Right lobe of liver (tissue), 6 donors: ENCODE data around the gene PA2G4. TPM values are rescaled to one million over a fixed set of nuclear protein-coding genes. Genes with fewer than 3 reads are reported as not detected.

Experiments
- ATAC-seq, 4 donors: fragments of 200-7000 bp; cut with Tn5 transposase; one replicate each; pipeline ENCODE4 v1.9.1; 2020; ENCODE audit warnings: mild to moderate bottlenecking in 4 of 4, moderate library complexity in 4 of 4
- DNase-seq, 3 donors: peaks; one replicate each; pipeline ENCODE4 v3.0.0-alpha.2; 2020
- H3K27ac ChIP-seq, 3 donors: fragments of 200-600 bp; one replicate each; pipeline ENCODE4 v1.8.0; 2022
- H3K27me3 ChIP-seq, 2 donors: fragments of 200-600 bp; one replicate each; pipeline ENCODE4 v1.8.0; 2022
- H3K36me3 ChIP-seq, 4 donors: fragments of 200-600 bp; sonication (generic) in 1 of 4; one replicate each; pipeline versions ENCODE4 v1.5.1 to v1.8.0; 2017 to 2022; ENCODE audit warnings: control low read depth in 1 of 4
- H3K4me1 ChIP-seq, 4 donors: fragments of 200-600 bp; sonication (generic) in 1 of 4; one replicate each; pipeline versions ENCODE4 v1.5.1 to v1.8.0; 2017 to 2022; ENCODE audit warnings: control low read depth in 1 of 4
- H3K4me3 ChIP-seq, 3 donors: fragments of 200-600 bp; one replicate each; pipeline ENCODE4 v1.8.0; 2022
- H3K9me3 ChIP-seq, 4 donors: fragments of 200-600 bp; sonication (generic) in 1 of 4; one replicate each; pipeline versions ENCODE4 v1.5.1 to v1.8.0; 2017 to 2022; ENCODE audit warnings: control low read depth in 1 of 4
- CTCF ChIP-seq, 4 donors: fragments of 200-600 bp in 3 of 4; fragments of 450-650 bp in 1 of 4; IDR thresholded peaks; one replicate each; pipeline versions ENCODE4 v1.5.1 to v1.8.0; 2016 to 2022; ENCODE audit warnings: antibody characterized with exemption in 4 of 4, mild to moderate bottlenecking in 2 of 4
- POLR2A ChIP-seq: fragments of 450-650 bp; IDR thresholded peaks from one replicate; pipeline ENCODE4 v1.6.1; 2017; ENCODE audit warnings: antibody characterized with exemption, mild to moderate bottlenecking
- WGBS: methylation state at CpG from one replicate; pipeline ENCODE4 v1.1.6; 2018; ENCODE audit warnings: low coverage, low lambda C conversion rate; ENCODE audit not compliant: insufficient coverage; ENCODE audit errors: missing lambda C conversion rate; 5-methylcytosine and 5-hydroxymethylcytosine counted together
- intact Hi-C, 2 donors: fragments of 100-400 bp; cut with DNase I; formaldehyde crosslinking; loops; one replicate each; pipeline versions ENCODE4 v1.11.2 to v1.14.1; 2022
- total RNA-seq, 6 experiments: library from RNA; depleted of rRNA in 2 of 6; stranded (reverse); fragments of >200 nt in 2 of 6; fragmentation: NEBNext Ultra II Directional in 3 of 6; extraction: Animal tissue kit (Norgen Biotek cat#: 25700) in 3 of 6; gene quantifications; one replicate each; pipeline versions ENCODE4 v1.1.0 to v1.2.4, GENCODE V29; 2016 to 2023
- donor health status: DM: no; HTN: yes; CAD: no.
- donor health status: DM: no; HTN: no; CAD: no.
- donor health status: DM: no; HTN: no; CAD: no.
- donor health status: DM: no; HTN: yes; CAD: no.
- donor health status: DM: no; HTN: yes; CAD: no.

Gene PA2G4
- total RNA-seq, 6 experiments from 2014 or later = 29.7 to 82.4 (median 36.6) TPM

GRCh38 chr12:56146492-56147460 is 42.4 kb downstream of the PA2G4 start:
- intact Hi-C loops = no loop called here

DNA sequence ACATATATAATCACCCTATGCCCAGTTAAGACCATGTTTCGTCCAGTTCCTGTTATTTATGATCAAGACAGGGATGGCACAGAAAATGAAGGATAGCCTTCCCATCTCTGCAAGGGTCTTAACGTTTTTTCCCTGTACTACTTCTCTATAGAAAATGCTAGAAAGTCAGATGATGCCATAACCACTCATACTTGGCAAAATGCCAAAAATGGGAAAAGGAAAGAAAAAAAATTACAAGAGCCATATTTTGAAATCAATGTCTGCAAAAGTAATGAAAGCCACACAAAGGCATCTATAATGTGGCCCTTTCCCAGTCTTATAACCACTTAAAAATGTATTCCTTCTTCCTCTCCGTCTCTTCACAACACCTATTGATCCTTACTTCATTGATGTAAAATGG is 46.2 kb downstream of the PA2G4 start:
- WGBS = 63% methylated on average over 3 of the region's 3 CpGs
- TF ChIP-seq CTCF (IDR thresholded peaks at IDR 0.05) (no peak), POLR2A (no peak)
- no peak for ATAC-seq
- Histone ChIP-seq H3K36me3 (no peaks in the 10 kb centered on the region), H3K27ac (no peak overlapping the region), H3K9me3 (no peaks in the 10 kb centered on the region), H3K4me1 (peaks cover 0 to 19% (median 12%) of the 10 kb centered on the region in 4 donors), H3K4me3 (no peak overlapping the region), H3K27me3 (no peaks in the 10 kb centered on the region)
- intact Hi-C loops = no loop called here
- DNase-seq = no peak

More at GRCh38 chr12:56146492-56147460, 42.4 kb downstream of the PA2G4 start:
- Histone ChIP-seq H3K36me3 (peaks cover 0 to 36% (median 7%) of the 10 kb centered on the region in 4 donors), H3K4me3 (no peak overlapping the region), H3K9me3 (no peaks in the 10 kb centered on the region), H3K4me1 (peaks cover 0 to 8% (median 6%) of the 10 kb centered on the region in 4 donors), H3K27me3 (no peaks in the 10 kb centered on the region), H3K27ac (no peak overlapping the region)
- TF ChIP-seq POLR2A = no peak
- 72% methylated on average over 11 of the region's 13 CpGs for WGBS
- ATAC-seq = peak in 3 of 4 donors; percentile 15 to 26 (median 25)
- DNase-seq = peak in 1 of 3 donors; percentile 20

DNA sequence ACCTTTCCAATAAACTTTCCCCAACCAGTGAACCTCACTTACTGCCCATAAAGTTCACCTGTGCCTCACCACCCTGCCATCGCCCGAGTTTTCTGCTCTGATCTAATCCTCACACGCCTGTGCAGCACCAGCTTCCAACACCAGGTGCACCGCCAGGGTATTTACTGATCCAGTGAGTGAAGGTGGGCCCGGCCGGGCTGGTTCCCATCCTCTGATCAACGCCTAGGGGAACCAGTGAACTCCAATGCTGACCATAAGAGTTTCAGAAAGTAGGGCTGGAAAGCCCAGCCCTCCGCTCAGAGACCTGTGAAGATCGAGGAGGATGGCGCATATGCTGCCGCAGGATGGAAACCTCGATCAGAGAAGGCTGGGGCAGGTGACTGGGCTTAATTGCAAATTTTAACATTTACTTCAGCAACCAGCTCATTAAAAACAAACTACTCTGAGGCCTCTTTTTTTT is 47.3 kb downstream of the PA2G4 start:
- ATAC-seq = peak; percentile 42 to 59 (median 52)
- TF ChIP-seq CTCF (IDR thresholded peaks at IDR 0.05) = peak; percentile 16 to 59 (median 26)
- no peak for TF ChIP-seq POLR2A
- H3K4me3 ChIP-seq = peak overlapping the region; percentile 58 to 66 (median 66)

DNA sequence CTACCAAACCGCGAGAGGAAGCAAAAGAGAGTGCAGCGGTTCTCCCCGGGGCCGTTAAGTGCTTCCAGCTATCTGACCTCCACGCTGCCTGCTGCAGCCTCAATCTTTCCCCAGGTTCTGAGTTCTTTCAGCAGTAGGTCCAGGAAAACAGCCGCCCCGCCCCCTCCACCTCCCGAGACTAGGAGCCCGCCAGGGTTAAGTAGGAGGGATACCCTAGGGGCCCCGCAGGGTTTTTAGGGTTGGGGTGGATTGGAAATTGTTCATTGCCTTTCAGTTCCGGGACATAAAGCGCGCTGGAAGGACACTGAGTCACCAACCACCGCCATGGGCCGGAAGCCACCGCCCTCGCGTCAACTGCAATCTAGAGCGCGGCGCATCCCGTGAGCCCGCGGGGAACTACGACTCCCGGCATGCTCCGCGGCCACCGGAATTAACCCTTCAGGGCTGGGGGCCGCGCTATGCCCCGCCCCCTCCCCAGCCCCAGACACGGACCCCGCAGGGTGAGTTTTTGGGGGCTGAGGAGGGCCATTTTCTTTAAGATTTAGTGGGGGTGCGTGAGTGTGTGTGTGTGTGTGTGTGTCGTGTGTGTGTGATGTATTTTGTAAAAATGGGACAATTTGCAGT is 47.9 kb downstream of the PA2G4 start, which contains the start of gene MYL6B:
MYL6B (plus strand) TSS at position 456 of the 624 bp plus-strand sequence. CDS start 1,332 bp downstream, outside the sequence.
- no peaks in the 10 kb centered on the region for H3K27me3 ChIP-seq
- H3K4me1 ChIP-seq = peaks cover 0 to 26% (median 12%) of the 10 kb centered on the region in 4 donors
- H3K36me3 ChIP-seq = no peaks in the 10 kb centered on the region
- no peaks in the 10 kb centered on the region for H3K9me3 ChIP-seq
- peak; percentile 94 to 95 (median 94) for ATAC-seq
- intact Hi-C loops = no loop called here
- DNase-seq = peak; percentile 94
- H3K27ac ChIP-seq = peak within 1 kb of the TSS; percentile 83 to 94 (median 83)
- WGBS = 0% methylated on average over 19 of the region's 37 CpGs
- H3K4me3 ChIP-seq = peak within 1 kb of the TSS; percentile 58 to 66 (median 66)
- TF ChIP-seq CTCF (IDR thresholded peaks at IDR 0.05) (no peak), POLR2A (peak; percentile 33)

More for the DNA sequence above, 47.3 kb downstream of the PA2G4 start:
- Histone ChIP-seq H3K36me3 (no peaks in the 10 kb centered on the region), H3K27me3 (no peaks in the 10 kb centered on the region), H3K4me1 (peaks cover 0 to 23% (median 12%) of the 10 kb centered on the region in 4 donors), H3K9me3 (no peaks in the 10 kb centered on the region), H3K27ac (peak overlapping the region; percentile 83 to 94 (median 83))
- peak; percentile 51 to 60 (median 55) for DNase-seq
- intact Hi-C loops = no loop called here
- 6% methylated on average over 12 of the region's 12 CpGs for WGBS
